Heart left ventricle (tissue), 13 donors: ENCODE data around the gene CPLANE2.

Experiments used
- POLR2A ChIP-seq, 2 donors: fragments of 450-650 bp; IDR thresholded peaks; one replicate each; pipeline ENCODE4 v1.6.1; 2017; ENCODE audit warnings: antibody characterized with exemption in 2 of 2, mild to moderate bottlenecking in 2 of 2, moderate library complexity in 2 of 2
- TF ChIP-seq, protein P1 (sequence below), 12 donors: fragments of 200-600 bp; sonication (generic) in 4 of 12; IDR thresholded peaks; one replicate each; pipeline versions ENCODE4 v1.5.0 to v1.8.0; 2018 to 2022; ENCODE audit warnings: antibody characterized with exemption in 12 of 12, mild to moderate bottlenecking in 5 of 12
- donor health status: ischemic (EF 13 %, LVEDD 7.1; RV severe dilation, severe dysfunction).
- donor health status: DM: no; HTN: yes; CAD: no.
- donor health status: DM: no; HTN: no; CAD: no.
- donor health status: ischemic (EF 25% LVEDD 6.9; RV normal size, moderate dysfunction).
- donor health status: ischemic (EF 25% LVEDD 5.7; RV mildly dilated, moderate dysfunction).
- donor health status: ischemic (EF 35%, LVEDD 5.7; RV mildly dilated, moderate dysfunction).
- donor health status: nonischemic (EF 11% LVEDD 7.7; RV severe dilation, severe dysfunction).
- donor health status: DM: yes; HTN: yes; CAD: no.
- donor health status: PGD.
- donor health status: ischemic (EF 29% LVEDD 5.4; RV normal size, mild dysfunction).
- donor health status: nonischemic (EF 23%, LVEDD 6.1; RV moderate dilation, normal function).

DNA sequence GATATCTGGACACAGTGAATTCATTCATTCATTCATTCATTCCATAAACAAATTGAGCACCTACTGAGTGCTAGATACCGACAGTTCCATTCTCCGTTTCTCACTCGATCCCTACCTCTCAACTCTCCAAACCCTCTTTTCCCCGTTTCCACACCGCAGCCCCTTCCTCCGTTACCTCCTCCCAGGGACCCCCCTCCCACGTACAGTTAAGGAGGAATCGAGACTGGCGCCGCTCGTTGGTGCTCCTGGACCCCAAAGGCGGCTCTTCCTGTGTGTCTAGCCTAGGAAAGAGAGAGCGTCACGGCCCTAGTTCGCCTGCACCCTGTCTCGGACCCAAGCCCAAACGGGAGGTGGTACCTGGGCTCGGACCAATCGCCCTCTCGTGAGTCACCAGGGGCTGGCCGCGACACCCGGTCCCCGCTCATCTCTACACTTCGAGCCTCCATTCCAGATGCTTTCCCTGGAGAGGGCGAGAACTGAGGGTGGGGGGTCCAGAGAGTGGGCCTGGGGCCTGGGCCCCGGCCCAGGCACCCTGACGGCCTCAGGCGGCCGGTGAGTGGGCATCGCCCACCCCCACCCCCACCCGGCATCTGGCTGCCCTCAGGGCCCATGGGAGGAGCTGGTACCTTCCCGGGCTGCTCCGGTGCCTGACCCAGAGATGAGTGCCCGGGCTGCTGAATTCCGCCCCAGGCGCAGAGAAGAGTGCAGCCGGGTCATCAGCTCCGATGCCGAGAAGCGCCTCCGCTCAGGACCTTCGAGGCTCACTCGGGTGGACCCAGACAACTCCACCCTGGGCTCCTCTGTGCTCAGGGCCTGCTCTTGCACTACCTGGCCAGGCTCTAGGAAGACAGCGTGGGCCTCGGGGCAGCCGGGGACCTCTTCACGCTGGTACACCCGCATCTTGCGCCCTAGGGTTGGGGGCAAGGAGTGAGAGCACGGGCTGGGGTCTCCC, 29.4 kb downstream of the CPLANE2 start:
- TF ChIP-seq, protein P1, sequence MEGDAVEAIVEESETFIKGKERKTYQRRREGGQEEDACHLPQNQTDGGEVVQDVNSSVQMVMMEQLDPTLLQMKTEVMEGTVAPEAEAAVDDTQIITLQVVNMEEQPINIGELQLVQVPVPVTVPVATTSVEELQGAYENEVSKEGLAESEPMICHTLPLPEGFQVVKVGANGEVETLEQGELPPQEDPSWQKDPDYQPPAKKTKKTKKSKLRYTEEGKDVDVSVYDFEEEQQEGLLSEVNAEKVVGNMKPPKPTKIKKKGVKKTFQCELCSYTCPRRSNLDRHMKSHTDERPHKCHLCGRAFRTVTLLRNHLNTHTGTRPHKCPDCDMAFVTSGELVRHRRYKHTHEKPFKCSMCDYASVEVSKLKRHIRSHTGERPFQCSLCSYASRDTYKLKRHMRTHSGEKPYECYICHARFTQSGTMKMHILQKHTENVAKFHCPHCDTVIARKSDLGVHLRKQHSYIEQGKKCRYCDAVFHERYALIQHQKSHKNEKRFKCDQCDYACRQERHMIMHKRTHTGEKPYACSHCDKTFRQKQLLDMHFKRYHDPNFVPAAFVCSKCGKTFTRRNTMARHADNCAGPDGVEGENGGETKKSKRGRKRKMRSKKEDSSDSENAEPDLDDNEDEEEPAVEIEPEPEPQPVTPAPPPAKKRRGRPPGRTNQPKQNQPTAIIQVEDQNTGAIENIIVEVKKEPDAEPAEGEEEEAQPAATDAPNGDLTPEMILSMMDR (IDR thresholded peaks at IDR 0.05) = no peak
- no peak for TF ChIP-seq POLR2A (IDR thresholded peaks at IDR 0.05)
